Neural crest cell (in vitro differentiated cells): ENCODE results near the gene KDM4B. TPM values are rescaled to one million over a fixed set of nuclear protein-coding genes. Genes with fewer than 3 reads are reported as not detected.
A peak's percentile ranks its signal among the peaks of the same experiment; 100 is the strongest.

Source experiments
- DNase-seq: peaks from one replicate; pipeline ENCODE4 v3.0.0; 2021; ENCODE audit warnings: low read depth, mixed read lengths, low spot score
- H3K27ac Mint-ChIP-seq: one replicate; pipeline ENCODE4 v1.8.0; 2021; ENCODE audit warnings: mild to moderate bottlenecking, mixed read lengths; ENCODE audit not compliant: unreplicated experiment
- H3K27me3 Mint-ChIP-seq: 2 replicates; pipeline ENCODE4 v1.8.0; 2021; ENCODE audit warnings: low read depth, mild to moderate bottlenecking, mixed read lengths
- H3K36me3 Mint-ChIP-seq: 2 replicates; pipeline ENCODE4 v1.8.0; 2021; ENCODE audit warnings: low read depth, mild to moderate bottlenecking, mixed read lengths
- H3K4me1 Mint-ChIP-seq: 2 replicates; pipeline ENCODE4 v1.8.0; 2021; ENCODE audit warnings: mixed read lengths
- H3K4me3 Mint-ChIP-seq: one replicate; pipeline ENCODE4 v1.8.0; 2021; ENCODE audit warnings: mild to moderate bottlenecking, mixed read lengths
- H3K9me3 Mint-ChIP-seq: 2 replicates; pipeline ENCODE4 v1.8.0; 2021; ENCODE audit warnings: mixed read lengths
- total RNA-seq: library from RNA; stranded (reverse); gene quantifications from 2 replicates; pipeline ENCODE4 v1.2.1, GENCODE V29; 2021
- TF ChIP-seq, protein P1 (sequence below): fragments of 200-600 bp; sonication (generic); conservative IDR thresholded peaks from 2 replicates; pipeline ENCODE4 v1.5.0; 2021; ENCODE audit warnings: antibody characterized with exemption, mild to moderate bottlenecking

The KDM4B gene
- total RNA-seq, 1 donor from 2014 or later = 45.4 TPM

DNA sequence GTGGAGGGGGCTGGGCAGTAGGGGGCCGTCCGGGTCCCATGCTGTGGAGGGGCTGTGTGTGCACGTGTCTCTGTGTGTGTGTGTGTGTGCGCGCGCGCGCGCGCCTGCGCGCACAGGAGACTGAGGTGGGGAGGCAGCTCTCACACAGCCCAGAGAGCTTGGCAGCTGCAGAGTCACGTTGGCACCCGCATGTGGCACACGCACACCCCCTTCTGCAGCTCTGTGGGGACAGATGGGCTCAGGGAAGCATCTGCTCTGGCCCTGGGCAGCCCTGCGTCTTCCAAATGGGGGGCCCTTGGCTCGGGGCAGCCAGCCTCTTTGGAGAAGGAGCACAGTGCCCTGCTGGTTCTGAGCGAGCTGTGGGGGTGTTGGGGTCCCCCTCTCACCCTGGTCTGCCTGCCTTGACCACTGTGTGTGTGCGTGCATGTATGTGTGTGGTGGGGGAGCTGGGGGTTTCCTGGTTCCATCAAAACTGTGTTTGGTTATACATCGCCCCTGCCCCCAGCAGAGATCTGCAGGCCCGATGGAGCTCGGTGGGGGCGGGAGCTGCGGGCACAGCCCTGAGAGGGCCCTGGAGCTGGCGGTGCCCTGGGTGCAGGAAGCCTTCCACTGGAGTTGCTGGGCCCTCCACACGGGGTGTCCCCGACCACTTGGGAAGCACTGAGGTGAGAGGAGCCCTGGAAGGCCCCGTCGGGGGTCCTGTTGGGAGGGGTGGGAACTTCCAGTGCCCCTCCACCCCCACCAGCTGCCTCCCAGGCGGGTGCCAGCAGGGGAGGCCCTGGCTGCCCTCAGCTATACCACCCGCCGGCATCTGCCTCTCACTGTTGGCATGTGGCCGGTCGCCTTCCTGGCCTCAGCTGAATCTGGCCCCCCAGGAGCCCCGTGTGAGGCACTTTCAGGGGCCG, 67.1 kb downstream of the KDM4B start:
- Mint-ChIP-seq H3K4me1 (peaks cover 31% of the 10 kb centered on the region), H3K27me3 (no peaks in the 10 kb centered on the region), H3K9me3 (no peaks in the 10 kb centered on the region), H3K27ac (peak overlapping the region; percentile 86), H3K4me3 (no peak overlapping the region), H3K36me3 (no peaks in the 10 kb centered on the region)
- TF ChIP-seq, protein P1, sequence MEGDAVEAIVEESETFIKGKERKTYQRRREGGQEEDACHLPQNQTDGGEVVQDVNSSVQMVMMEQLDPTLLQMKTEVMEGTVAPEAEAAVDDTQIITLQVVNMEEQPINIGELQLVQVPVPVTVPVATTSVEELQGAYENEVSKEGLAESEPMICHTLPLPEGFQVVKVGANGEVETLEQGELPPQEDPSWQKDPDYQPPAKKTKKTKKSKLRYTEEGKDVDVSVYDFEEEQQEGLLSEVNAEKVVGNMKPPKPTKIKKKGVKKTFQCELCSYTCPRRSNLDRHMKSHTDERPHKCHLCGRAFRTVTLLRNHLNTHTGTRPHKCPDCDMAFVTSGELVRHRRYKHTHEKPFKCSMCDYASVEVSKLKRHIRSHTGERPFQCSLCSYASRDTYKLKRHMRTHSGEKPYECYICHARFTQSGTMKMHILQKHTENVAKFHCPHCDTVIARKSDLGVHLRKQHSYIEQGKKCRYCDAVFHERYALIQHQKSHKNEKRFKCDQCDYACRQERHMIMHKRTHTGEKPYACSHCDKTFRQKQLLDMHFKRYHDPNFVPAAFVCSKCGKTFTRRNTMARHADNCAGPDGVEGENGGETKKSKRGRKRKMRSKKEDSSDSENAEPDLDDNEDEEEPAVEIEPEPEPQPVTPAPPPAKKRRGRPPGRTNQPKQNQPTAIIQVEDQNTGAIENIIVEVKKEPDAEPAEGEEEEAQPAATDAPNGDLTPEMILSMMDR = no peak
- no peak for DNase-seq

DNA sequence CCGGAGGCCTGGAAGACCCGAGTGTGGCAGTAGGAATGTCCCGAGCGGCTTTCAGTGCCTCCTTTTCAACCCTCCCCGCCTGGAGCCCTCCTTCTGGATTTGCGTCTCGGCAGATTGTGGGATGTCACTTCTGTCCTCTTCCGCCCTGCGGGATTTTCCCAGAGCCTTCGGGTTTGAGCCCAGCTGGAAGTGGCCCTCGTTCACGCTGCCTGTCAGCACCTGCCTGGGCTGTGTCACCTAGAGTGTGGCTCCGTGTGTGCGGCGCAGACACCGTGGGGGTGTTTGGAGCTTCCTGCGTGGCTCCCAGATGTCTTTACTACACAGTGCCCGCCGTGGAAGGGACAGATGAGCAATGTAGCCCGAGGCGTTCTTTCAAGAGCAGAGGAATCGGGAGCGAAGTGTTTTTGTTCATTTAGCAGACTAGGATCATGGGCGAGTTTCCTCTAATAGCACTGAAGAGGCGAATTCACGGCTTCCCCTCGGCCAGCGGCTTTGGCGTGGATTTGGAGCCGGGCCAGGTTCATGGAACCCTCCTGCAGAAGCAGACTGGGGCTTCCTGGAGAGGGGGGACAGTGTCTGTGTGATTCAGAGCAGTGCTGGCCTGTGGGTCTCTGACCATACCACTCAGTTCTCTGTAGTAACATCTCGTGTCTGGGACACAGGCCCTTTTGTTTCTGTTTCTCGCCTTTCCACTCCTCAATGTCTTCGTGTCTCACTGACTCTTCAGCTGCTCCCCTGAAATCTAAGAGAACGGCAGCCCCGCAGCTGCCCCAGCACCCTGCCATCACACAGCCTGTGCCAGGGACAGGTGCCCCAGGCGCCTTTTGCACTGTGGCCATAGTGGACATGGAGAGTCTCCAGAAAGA, 68.0 kb downstream of the KDM4B start:
- Mint-ChIP-seq H3K27ac (peak overlapping the region; percentile 58), H3K36me3 (no peaks in the 10 kb centered on the region), H3K4me3 (no peak overlapping the region), H3K9me3 (no peaks in the 10 kb centered on the region), H3K27me3 (no peaks in the 10 kb centered on the region), H3K4me1 (peaks cover 24% of the 10 kb centered on the region)
- TF ChIP-seq, protein P1 = no peak
- DNase-seq = no peak

DNA sequence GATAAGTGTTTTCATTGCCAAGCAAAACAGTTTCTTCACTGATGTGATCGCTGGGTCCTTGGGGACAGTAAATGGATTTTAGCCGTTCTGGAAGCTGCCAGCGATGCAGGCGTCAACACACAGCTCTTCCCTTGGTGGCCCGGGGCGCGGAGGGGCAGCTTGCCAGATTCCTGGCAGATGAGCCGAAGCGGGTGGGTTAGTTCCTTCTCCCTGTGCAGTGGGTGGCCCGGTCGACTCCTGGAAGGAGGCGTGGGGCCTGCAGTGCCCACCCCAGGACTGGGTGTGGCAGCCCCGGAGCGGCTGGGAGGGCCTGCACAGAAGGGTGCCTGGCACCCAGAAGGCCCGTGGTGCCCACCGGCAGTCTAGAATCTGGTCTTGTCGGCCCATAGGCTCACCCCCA, 69.0 kb downstream of the KDM4B start:
- Mint-ChIP-seq H3K4me1 (peaks cover 24% of the 10 kb centered on the region), H3K27me3 (no peaks in the 10 kb centered on the region), H3K36me3 (peaks cover 3% of the 10 kb centered on the region), H3K27ac (no peak overlapping the region), H3K4me3 (no peak overlapping the region), H3K9me3 (no peaks in the 10 kb centered on the region)
- DNase-seq = no peak
- TF ChIP-seq, protein P1 = no peak

DNA sequence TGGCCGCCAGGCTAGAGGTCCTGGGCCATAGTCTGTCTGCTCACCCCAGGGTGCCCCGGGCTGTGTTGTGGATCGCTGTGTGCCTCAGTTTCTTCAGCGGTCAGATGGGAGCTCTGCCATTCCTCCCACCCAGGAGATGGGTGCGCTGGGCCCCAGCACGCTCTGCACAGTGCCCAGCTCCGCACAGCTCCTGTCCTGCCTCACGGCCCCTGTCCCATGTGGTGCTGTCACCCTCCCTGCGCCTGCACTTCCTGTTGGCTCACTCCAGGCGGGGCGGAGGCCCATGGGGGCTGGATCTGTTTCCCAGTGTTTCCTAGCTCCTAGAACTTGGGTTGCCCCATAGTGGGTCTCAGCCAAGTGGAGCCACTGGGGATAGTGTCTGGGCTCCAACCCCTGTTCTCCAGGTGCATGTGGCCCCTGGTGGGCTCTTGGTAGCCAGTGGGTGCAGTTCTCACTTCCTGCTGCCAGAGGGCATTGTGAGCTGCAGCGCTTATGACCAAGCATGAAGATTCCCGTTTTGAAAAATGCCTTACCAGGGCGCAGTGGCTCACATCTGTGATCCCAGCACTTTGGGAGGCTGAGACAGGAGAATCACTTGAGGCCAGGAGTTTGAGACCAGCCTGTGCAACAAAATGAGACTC, 69.8 kb downstream of the KDM4B start:
- H3K4me1 Mint-ChIP-seq = peaks cover 24% of the 10 kb centered on the region
- no peaks in the 10 kb centered on the region for H3K9me3 Mint-ChIP-seq
- no peaks in the 10 kb centered on the region for H3K27me3 Mint-ChIP-seq
- no peak overlapping the region for H3K27ac Mint-ChIP-seq
- TF ChIP-seq, protein P1 = peak; percentile 62
- DNase-seq = no peak
- peaks cover 5% of the 10 kb centered on the region for H3K36me3 Mint-ChIP-seq
- H3K4me3 Mint-ChIP-seq = no peak overlapping the region
